Activated CD4-positive, CD25-positive, alpha-beta regulatory T cell (primary cell): ENCODE results near the gene SAMD9L.
A peak's percentile ranks its signal among the peaks of the same experiment; 100 is the strongest.

Source experiments
- DNase-seq, 4 experiments: peaks; one replicate each; lab custom pipeline; 2025; lab: John Stamatoyannopoulos, UW

The SAMD9L gene

GRCh38 chr7:93148144-93148543 is at the start of gene SAMD9L:
TSS of gene SAMD9L (minus strand) at chr7:93148385. CDS start at chr7:93135971, 12,414 bp downstream.
- DNase-seq: no peak

DNA sequence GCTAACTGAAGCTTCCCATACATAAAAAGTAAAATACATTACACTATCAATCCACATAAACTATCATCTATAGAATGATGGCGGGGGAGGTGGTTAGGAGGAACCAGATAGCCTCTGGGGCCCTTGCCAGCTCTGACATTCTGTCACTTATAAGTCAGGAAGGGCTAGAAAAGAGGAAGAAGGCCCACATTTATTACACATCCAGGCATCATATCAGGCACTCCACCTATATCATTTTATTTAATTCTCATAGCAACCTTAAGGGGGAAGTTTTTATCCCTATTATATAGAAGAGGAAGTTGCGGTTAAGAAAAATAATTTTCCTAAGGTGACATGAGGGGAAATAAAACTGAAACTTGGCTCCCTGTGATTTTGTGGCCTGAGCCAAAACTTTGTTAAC is 48.2 kb upstream of the SAMD9L start:
- no peak for DNase-seq

DNA sequence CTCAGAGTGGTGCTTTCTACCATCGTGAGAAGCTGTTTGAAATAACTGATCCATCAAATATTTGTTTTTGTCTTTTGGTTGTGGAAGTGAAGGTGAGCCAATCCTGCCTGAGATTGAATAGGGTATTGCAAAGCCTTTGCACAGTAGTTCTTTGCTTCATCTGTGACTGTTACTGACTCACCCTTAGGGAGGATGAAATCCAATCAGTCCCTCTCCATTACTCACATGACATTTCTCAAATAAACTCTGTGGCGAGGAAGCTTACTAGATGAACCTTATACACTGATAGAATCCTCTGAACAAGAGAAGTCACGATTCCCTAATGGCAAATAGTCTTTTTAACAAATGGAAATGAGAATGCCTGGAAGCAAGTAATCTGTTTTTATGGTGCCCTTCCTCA is 46.2 kb upstream of the SAMD9L start:
- no peak for DNase-seq

DNA sequence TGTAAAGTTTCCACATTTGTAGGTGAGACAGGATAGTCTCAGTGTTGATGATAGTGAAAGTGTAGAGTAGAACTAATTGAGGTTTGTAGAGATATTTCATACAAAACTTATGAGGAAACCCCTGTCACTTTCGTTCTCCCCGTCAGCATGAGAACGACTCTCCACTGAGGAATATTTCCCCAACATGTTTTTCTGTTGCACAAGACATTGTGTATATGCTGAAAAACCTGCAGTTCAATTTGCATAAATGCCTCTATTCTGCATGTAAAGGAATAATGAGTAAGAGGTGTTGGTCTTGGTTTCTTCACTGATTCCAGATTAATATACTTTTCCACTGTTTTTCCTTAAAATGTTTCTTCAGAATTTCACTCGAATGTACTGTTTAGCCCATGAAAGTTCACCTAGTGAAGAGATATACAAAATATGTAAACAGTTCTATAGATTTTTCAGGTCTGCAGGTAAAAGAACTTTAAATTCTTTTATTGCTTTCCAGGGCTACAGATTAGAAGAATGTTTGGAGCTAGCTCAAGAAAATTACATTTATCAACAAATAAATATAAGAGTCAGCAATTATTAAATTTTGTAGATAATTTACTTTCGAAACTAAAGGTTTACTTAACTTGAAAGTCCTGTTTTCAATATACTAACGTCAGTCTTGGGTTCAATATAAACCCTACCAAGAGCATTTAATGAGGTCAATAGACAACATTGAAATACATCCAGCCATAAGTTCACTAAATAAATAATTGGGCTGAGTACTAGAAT is 40.9 kb upstream of the SAMD9L start:
- no peak for DNase-seq

GRCh38 chr7:93185303-93186027 is 37.3 kb upstream of the SAMD9L start:
- DNase-seq: no peak

DNA sequence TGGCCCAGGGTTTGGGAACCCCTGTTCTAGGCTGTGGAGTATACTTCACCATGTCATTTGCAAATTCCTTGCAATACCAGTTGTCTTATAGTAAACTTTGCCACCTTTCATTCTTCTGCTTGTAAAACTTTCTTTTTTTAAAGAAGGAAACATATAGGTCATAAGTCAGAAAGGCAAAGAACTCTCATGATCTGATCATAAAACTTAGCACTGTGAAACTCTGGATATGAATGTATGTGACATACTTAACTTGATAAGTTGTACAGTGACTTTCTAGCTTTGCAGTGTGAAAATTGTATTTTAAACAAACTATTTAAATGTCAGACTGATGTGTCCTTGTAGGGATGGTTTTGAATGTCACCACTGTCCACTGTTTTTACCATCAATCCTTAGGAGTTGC is 31.0 kb upstream of the SAMD9L start:
- no peak for DNase-seq

DNA sequence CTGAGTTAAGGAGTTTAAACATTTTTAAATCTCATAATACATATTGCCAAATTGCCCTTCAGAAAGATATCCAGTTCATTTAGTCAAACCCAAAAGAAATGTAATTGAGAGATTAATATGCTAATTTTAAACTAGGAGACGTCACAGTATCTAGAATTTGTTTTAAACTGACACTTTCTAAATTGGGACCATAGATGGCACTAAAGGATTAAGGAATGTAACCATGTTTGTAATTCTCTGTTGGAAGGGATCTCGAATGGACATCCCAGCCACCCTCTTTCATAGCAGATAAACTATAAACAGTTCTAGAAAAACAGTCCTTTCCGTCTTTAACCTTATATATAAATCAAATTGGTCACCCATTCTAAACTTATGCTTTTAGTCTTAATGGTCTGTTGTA is 30.0 kb upstream of the SAMD9L start:
- DNase-seq: no peak

GRCh38 chr7:93176992-93177580 is 28.9 kb upstream of the SAMD9L start:
- DNase-seq: no peak

DNA sequence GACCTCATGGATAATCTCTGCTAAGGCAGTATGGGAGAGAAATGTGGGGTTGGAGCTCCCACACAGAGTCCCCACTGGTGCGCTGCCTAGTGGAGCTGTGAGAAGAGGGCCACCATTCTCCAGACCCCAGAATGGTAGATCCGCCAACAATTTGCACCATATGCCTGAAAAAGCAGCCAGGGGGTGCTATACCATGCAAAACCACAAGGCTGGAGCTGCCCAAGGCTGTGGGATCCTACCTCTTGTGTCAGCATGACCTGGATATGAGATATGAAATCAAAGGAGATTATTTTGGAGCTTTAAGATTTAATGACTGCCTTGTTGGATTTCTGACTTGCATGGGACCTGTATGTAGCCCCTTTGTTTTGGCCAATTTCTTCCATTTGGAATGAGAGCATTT is 27.0 kb upstream of the SAMD9L start:
- DNase-seq: no peak

- DNase-seq: no peak
These were observed 24.5 kb upstream of the SAMD9L start for GRCh38 chr7:93172683-93173082.

- DNase-seq: no peak
These were observed 23.5 kb upstream of the SAMD9L start for GRCh38 chr7:93171606-93172226.

- no peak for DNase-seq
These were observed 17.3 kb upstream of the SAMD9L start for GRCh38 chr7:93165447-93165846.

DNA sequence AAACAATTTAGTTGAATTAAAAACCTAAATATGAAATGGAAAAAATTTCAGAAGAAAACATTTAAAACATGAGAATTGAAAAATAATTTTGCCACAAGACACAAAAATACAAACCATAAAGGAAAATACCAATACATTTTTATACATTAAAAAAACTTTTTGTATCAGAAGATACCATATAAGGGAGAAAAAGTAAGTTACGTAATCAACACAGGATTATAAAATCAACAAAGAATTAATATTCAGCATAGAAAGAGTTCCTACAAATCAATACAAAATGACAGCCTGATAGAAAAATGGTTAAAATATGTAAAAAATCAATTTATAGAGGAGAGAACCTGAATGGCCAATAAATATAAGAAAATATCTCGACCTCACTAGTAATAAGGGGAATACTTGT is 16.6 kb upstream of the SAMD9L start:
- DNase-seq: no peak

GRCh38 chr7:93161181-93161762 is 13.1 kb upstream of the SAMD9L start:
- no peak for DNase-seq

GRCh38 chr7:93160410-93160809 is 12.2 kb upstream of the SAMD9L start:
- DNase-seq: no peak

GRCh38 chr7:93159490-93159889 is 11.3 kb upstream of the SAMD9L start:
- DNase-seq: no peak

DNA sequence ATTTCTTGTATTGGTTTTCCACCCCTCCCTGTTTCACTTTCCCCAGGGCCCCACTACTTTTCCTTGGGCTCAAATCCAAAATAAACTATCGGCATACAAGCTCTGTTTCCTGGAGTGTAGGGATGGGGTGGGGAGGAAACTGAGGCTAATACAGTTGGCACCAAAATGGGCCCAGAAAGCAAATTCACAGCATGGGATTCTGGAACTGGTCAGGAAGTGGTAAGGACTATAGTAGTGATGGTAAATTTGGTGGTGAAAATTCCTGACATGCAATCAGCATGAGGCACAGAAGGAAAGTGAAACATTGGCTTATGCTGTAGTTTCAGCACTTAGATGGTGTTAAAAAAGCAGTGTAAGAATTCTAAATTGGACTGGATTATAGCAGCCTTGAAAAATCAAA is 8.7 kb upstream of the SAMD9L start:
- no peak for DNase-seq

DNA sequence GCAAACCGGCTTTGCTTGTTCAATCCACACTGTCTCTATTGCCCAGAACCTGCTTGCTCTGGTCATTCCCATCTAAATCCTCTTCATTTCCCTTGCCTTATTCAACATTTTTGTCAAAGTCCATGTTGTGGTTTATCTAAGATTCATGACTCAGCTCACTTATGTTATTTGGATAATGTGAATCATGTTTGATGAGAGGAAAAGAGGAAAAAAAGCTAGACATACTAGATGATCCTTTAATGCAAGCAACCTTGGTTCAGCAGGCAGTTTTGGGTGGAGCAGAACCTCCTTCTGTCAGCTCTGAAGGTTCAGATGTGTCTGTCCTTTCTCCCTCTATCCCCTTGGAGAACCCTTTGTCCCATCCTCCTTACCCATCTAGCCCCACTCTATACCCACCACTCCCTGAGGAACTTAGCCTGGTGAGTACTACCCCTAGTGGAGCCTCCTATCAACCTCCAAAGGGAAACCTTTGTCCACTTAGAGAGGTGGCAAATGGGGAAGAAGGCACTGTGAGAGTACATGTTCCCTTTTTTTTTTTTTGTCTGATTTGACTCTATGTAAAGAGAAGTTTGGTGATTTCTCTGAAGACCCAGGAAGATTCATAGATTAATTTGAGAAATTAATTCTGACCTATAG is 2.1 kb upstream of the SAMD9L start:
- DNase-seq: no peak

DNA sequence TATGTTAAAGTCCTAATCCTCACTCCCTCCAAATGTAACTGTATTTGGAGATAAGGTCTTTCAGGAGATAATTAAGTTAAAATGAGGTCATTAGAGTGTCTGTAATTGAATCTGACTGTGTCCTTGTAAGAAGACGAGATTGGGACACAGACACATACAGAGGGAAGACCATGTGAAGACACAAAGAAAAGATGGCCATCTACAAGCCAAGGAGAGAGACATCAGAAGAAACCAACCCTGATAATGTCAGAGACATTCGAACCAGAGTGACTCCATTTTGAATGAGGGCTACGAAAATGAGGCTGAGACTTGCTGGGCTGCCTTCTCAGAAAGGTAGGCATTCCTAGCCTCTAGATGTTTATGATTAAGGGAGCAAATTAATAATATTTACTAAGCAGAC is 542 bp upstream of the SAMD9L start:
- DNase-seq: no peak

GRCh38 chr7:93147363-93147762 is 822 bp downstream of the SAMD9L start:
- peak in 1 of 4 experiments; percentile 3 for DNase-seq

- DNase-seq: no peak
These were observed 1.6 kb downstream of the SAMD9L start for GRCh38 chr7:93146472-93147141.
